HG03108 (cell line): ENCODE measurements around the gene GATA2.

Source experiments
- ATAC-seq: cut with Tn5 transposase; IDR thresholded peaks from one replicate; pipeline ENCODE4 v1.9.1; 2021; ENCODE audit warnings: moderate library complexity; ENCODE audit not compliant: unreplicated experiment

Gene GATA2

DNA sequence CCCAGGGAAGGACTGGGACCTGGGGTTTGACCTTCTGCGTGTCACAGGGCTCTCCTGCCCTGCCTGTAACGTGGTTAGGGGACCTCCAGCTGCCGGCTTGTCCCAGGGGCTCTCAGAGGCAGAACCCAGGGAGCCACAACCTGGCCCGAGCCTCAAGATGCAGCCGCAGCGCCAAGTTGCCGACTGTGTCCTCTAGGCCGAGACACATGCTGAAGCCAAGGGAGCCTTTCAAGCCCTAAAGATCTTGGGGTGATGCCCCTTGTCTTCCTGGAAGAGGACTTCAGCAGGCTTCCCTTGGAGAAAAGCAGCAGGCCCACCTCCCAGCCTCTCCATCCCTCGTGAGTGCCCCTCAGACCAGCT is 33.6 kb downstream of the GATA2 start:
- no peak for ATAC-seq

DNA sequence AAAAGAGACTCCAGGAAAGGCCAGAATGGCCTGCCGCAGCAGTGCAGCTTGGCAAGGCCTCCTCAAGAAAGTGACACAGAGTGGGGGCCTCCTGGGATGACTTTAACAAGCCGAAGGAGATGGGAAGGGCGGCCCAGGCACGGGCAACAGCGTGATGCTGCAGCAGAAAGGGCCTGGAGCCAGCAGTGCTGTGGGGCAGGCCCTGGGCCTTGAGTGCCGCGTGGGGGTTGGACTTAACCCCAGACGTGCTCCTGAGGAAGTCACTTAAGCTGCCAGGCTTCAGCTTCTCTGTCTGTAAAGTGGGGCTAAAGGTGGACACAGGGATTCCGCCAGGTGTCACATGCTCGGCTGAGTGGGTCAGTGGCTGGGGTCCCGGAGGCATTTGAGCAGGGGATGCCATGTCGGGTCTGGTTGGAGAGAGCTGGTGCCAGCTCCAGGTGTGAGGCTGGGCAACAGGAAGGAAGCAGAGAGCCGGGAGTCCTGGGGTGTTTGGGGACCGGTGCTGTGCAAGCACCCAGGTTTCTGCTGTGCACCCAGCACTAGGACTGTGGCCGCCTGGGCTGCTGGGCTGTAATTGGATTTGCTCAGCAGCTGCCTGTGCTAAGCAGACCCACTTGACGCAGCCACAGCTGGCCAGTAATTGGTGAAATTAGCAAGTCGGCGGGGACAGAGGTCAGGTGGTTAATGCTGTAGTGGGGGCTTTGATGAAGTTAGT is 34.1 kb downstream of the GATA2 start:
- no peak for ATAC-seq

DNA sequence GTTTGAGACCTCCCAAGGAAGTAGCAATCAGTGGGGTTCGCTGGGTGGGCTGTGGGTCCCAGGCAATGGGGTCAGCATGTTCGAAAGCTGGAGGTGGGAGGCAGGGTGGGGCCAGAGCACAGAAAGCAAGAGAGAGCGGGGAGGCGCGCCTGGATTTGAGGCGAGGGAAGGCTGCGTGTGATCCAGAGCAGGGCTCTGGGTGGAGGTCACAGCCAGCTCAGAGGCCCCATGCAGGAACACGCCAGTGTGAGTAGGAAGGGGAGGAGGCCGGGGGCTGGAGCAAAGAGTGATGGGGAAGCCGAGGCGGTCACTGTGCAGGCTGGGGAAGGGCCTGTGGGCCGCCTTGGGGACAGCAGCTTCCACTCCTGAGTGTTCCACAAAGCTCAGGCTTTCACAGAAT is 35.1 kb downstream of the GATA2 start:
- no peak for ATAC-seq

DNA sequence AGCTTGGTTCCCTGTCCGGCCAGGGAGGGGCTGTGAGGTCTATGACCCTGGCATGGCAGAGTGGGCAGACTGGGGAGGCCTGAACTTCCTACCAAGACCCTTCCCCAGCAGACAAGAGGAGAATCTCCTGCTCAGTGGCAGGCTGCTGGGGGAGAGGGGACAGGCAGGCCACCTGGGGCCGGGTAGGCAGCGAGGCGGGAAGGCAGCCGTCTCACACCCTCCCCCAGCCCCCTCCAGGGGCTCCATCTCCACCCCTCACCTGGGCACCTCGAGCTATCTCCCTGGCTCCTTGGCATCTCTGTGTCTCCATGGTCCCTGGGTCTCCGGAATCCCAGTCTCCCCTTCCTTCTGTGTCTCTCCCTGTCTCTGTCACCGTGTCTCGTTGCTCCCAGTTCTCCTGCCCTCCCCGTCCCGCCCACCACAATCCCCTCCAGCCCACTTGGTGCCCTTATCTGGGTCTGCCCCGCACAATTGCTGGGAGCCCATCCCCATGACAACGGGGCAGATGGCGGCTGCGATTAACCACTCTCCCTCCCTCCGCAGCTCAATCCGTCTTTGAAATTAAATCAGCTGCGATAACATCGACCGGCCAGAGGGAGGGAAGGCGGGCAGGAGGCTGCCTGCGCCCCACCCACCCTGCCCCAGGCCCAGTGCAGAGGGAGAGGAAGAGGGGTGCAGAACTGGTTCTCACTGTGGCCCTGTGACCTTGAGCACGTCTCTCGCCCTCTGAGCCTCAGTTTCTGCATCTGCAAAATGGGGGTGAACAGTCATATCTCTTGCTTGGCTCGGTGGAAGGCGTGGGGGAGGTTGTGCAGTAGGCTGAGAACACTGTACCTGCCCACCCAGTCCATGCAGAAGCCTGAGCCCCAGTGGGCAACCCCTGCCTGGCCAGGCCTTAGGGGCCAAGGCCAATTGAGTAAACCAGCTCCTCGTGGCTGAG is 36.0 kb downstream of the GATA2 start:
- no peak for ATAC-seq

DNA sequence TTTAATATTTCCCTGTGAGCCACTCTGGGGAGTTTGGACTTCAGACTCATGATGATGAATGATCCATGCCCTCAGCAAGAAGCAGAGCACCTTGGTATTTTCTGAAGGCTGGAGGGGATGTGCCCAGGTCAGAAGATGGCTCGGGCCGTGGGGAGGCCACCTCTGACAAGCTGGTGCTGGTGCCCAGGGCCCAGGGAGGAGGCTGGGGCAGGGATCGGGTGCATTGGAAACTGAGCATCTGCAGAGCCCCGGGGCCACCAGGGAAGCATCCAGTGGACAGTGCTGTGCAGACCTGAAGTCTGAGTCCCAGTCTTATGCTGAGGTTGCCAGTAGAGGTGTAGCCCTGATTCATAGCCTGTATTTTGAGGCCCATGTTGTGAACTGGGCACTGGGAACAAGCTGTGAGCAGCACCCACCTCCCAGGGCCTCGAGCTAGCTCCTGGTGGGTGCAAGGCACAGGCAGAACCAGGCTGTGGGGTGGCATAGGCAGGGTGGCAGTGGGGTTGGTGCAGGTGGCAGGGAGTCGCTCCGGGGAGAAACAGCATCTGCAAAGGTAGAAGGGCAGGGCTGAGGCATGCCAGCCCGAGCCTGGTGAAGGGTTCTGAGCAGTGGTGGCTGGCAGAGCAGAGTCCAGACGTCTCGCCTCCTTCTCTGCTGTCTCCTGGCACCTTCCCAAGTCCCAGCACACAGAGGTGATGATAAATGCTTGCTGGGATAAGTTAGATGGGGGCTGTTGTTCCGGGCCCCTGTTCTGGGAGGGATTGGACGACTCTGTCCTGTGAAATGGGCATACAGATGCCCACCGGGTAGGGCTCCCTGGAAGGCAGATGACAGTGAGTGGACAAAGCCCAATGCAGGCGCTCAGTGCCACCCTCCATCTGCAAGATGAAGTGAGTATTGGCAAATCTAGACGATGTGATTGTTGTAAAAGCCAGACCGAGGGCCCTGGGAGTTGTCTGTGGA is 36.9 kb downstream of the GATA2 start:
- no peak for ATAC-seq

DNA sequence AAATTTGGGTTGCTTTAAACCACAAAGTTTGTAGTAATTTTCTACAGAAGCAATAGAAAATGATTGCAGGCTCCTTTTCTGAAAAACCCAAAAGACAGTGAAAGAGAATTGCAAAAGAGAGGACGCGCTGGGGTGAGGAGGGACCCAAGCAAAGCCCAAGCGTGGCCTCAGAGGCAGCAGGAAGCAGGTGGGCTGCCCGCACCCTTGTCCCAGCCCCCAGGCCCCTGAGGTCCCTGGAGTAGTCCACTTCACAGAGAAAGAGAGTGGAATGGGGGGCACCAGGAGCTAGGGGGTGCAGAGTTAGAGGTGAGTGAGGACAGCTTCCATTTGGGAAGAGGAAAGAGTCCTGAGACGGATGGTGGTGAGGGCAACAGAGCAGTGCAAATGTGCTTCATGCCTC is 37.9 kb downstream of the GATA2 start:
- no peak for ATAC-seq

DNA sequence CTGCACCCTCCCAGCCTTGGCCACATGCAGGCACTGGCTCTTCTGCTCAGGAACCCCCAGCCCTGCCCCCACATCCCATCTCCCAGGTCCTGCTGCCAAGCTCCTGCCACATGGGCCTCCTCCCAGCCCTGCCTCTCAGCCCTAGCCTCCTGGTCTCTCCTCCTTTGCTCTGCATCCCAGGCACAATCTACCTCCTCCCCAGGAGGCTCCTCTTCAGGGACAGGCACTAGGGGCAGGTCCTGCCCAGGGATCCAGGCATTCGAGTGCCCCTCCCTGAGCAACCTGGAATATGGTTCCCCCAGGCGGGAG is 38.7 kb downstream of the GATA2 start:
- ATAC-seq: no peak

DNA sequence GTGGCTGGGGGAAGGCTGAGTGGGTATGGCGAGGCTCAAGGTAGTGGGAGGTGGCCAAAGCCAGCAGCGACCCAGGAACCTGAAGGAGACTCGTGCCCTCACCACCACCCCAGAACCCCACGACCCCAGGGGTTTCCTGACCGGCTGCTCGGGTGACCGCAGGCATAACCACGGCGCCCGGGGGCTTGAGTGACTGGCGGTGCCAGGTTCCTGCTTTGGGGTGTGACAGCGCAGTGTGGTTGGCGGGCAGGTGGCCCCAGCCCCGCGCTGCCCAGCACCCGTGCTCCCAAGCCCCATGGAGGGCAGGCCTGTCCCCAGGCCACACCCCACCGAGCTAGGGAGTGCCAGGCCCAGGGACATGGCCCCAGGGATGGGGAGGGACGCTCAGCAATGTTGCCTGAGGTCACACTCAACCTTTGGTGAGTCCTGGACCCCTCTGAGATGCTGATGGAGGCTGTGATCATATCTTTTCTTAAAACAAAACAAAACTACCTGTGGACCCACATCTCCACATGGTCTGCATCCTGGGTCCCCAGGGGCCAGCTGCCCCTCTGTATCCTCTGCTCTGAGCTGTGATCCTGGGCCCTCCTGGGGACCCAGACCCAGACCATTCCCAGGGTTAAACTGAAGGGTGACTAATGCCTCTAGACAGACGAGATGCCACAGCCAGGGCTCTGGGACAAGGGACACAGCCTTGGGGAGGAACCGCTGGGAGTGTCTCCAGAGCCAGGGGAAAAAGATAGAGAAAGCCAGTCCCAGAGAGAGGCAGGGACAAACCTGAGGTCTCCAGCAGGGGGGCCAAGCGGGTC is 39.3 kb downstream of the GATA2 start:
- ATAC-seq: no peak

DNA sequence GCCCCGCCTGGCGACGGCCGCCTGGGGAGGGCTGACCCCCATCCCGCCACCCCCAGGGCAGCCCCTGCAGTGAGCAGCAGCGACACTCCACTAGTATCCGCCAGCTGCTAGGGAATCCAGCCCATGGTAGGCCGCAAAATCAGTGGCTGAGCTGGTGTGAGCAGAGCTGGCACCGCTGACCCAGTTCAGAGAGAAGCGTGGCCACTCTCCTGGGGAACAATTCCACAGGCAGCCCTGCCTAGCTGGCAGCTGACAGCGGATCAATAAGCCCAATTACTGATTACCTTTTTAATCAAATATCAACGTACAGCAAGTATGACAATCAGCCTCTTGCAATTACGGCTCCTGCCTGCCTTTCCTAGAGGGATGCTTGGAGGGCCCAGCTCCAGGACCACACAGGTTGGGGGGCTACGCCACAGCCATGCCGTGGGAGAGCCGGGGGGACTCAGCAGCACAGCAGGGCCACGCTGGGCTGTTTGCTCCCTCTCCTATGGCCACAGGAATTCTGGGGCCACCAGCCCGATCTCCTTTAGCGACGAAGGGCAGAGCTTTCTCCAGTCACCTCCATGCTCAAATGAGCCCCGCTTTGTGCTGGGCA is 40.2 kb downstream of the GATA2 start:
- no peak for ATAC-seq

DNA sequence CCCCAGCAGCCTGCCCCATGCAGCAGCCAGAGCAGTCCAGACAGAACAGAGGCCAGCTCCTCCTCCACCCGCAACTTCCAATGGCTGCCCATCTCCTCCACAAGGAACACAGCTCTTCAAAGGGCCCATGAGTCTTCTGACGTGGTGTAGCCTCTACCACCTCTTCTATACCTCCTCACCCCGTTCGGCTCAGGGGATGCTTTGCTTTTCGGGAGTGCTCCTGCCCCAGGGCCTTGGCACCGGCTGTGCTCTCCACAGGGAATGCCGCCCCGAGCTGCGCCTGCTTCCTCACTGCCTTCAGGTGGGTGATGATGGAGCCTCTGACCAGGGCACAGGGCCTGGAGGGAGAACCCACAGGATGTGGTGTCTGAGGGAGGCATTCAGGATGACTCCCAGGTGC is 40.9 kb downstream of the GATA2 start:
- ATAC-seq: no peak

DNA sequence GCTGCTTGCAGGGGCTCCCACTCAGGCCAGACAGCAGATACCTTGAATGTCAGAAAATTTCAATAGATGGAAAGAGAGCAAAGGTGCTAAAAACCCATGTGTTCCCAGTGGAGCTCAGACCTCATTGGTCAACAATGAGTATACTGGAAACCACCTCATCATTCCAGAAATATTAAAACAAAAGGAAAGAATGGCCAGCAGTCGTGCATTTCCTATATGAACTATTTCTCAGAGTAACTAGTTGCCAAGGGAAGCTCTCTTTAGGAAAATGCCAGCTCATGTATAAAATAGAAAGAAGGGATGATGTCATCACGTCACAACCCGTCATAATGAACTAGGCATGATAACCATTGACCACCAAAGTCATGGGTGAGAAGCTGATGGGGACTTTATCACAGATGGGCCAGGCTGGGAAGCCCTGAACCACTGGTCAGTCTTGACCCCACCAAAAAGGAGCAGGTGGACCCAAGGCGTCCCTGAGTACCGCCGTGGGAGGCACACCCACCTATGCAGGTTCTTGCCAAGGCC is 43.8 kb downstream of the GATA2 start:
- ATAC-seq: no peak

DNA sequence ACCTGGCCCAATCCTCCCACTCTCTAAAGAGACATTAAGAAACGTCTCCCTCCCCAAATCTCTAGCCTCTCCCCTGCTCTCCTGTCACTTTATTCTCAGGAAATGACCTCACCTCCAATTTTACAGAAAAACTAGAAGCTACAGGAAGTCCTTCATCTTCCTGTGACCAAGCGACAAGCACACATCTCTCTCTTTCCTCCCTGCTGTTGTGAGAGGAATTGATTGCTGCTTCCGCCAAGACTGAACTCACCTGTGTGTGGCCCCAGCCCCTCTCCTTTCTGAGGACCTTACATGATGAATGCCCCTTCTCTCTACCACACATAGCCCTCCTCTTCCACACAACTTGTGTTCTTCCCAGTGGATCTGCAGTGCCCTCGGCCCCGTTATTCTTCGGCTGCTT is 44.5 kb downstream of the GATA2 start:
- no peak for ATAC-seq

DNA sequence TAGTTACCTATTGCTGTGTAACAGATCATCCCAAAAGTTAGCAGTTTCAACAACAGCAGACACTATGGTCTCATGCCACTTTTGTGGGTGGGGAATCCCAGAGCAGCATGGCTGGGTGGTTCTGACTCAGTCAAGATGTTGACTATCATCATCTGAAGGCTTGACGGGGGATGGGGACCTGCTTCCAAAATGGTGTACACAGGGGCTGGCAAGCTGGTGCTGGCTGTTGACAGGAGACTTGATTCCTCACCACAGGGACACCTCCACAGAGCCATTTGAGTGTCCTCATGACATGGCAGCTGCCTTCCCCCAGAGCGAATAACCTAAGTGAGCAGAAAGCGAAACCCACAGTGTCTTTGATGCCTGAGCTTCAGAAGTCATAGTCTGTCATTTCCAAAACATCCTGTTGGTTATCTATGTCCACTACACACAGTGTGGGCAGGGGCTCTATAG is 45.4 kb downstream of the GATA2 start:
- ATAC-seq: no peak

DNA sequence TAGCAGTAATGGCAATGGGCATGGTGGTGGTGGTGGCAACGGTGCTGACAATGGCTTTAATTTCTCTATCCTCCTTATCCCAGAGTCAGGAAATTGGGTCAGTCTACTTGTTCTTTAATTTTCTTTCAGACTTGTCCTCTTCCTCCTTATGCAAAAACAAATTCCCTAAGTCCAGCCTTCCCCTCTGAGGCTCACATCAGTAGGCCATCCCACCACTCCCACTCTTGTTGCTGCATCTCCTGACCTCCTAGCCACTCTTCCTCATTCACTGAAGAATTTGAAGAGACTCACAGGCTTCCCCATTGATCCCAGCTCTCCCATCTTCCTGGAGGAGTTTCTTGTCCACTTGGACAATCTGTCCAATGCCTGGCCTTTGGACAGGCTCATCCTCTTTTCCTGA is 46.2 kb downstream of the GATA2 start:
- ATAC-seq: no peak

DNA sequence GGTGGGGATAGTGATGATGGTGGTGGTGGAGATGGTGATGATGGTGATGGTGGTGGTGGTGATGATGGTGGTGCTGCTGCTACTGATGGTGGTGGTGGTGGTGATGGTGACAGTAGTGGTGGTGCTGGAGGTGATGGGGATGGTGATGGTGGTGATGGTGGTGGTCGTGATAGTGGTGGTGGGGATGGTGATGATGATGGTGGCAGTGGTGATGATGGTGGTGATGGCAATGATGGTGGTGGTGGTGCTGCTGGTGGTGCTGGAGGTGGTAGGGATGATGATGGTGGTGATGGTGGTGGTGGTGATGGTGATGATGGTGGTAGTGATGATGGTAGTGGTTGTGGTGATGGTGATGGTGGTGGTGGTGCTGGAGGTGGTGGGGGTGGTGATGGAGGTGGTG is 47.6 kb downstream of the GATA2 start:
- ATAC-seq: no peak

DNA sequence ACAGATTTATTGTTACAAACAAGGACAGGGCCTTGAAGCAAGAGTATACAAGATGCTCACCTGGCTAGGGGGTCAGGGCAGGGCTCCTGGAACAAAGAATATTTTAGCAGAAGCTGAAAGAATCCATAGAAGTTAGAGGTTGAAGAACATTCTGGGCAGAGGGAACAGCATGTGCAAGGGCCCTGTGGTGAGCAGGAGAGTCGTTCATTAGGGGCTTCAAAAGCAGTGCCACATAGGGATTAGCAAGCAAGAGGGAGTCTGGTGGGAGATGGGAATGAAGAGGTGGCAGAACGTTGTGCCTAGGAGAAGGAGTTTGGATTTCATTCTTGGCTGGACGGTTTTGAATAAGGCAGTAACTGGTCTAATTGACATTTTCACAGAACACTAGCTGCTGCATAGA is 49.2 kb downstream of the GATA2 start:
- no peak for ATAC-seq

DNA sequence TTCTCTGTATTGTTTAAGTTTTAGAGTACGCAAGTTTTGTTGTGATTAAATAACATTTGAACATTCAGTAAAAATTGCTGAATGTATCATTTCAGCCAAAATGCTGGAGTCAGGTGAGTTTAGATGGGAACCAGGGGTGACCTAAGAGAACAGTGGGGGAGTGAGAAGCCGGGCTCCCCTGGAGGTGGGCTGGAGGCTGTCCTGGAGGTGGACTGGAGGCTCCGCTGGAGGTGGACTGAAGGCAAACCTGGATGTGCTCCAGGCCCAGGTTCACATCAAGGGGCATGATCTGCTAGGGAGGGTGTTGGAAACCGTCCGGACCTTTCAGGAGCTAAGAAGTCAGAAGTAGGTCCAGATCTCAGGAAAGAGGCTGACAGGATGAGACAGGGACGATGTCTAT is 50.1 kb downstream of the GATA2 start:
- ATAC-seq: no peak

DNA sequence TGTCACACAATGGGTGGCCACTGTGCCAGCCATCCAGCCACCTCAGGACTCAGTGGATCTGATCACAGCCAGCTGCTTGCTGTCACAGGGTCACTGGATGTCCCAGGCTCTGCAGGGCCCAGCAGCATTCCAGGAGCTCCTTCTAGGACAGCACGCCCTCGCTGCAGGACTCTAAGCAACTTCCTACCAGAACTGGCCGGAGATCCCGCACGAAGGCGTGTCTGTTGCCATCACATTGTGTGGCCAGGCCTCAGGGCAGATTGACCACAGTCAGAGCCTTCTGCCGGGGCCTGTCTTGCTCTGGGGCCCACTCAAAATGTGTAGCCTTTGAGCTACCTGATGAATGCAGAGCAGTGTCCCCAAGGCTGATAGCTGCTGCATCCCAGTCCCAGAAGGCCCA is 50.9 kb downstream of the GATA2 start:
- no peak for ATAC-seq

DNA sequence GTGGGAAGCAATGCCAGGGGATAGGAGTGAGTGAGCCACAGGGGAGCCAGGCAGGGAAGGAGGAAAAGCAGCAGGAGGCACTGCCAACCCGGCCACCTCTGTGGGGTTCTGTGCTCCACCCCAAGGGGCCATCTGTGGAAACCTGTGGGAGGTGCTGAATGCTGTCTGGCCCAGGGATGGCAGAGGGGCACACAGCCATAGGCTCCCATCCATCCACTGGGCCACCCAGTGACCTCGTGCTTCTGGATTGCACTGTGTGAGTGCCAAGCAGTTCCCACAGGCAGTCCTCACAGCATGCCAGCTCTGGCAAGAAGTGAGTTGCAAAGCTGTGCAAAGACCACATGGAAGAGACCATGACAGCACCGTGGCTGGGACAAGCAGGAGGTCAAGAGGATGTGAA is 53.8 kb downstream of the GATA2 start:
- no peak for ATAC-seq

DNA sequence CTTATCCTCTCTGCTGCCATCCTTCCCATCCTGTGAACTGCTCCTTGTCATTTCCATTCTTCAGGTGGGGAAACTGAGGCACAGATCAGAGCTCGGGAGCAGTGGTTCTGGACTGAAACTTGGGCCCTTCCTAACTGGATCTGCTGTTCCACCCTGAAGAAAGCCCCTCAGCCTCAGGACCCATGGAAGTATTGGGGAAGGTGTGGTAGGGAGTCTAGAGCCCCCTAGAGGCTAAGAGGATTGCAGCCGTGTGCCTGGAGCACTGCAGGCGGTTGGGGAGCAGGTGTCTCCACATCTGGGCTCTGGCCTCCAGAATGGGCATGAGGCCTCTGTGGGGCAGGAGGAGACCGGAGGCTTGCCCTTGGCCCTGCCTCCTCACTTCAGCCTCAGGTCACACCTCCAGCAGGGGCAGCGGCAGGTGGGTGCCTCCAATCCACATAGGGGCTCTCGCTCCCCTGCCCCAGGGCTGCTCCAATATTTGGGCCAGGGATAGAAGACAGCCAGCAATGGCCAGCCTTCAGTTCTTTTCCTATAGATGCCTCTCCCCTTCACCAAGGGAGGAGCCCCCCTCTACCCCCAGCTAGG is 54.4 kb downstream of the GATA2 start:
- no peak for ATAC-seq
